ENCODE results near the gene GSG1L. TPM values are rescaled to one million over a fixed set of nuclear protein-coding genes. Genes with fewer than 3 reads are reported as not detected.

GSG1L gene
- total RNA-seq, 1 experiment from 2014 or later = not detected

DNA sequence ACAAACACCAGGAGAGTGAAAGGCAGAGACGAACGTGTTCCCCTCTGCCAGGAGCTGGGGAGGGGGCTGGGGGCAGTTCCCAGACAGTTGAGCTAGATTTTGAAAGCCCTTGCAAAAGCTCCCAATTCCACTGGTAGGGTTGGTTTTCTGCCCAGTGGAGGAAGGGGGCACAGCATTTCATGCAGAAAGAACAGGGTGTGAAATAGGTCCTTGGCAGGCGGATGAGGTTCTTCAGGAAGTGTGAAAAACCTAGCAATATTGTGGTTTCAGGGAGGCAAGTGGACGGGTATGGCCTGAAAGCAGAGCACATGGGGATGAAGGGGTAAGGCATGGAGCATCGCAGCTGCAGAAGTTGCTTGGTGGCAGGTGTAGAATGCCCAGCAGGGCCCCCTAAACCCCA, 265.3 kb downstream of the GSG1L start:
- intact Hi-C loops (cut with micrococcal nuclease; ENCODE audit: unreplicated experiment) = no loop called here
- CTCF ChIA-PET = no interaction called here
- no peak overlapping the region for H2AFZ ChIP-seq
- no peaks in the 10 kb centered on the region for H4K20me1 ChIP-seq (ENCODE audit: insufficient read depth)
- no peaks in the 10 kb centered on the region for H3K9me3 ChIP-seq (ENCODE audit: insufficient read depth, low read depth)
- no peak overlapping the region for H3K27ac ChIP-seq
- no peak overlapping the region for H3K4me3 ChIP-seq
- no peaks in the 10 kb centered on the region for H3K79me2 ChIP-seq (ENCODE audit: low read depth)
- POLR2A ChIA-PET (ENCODE audit: unreplicated experiment) = interaction anchor here (0.7 kb wide), 1 partner anchor 241 kb away, joined by 24 read pairs; no protein-coding TSS in a partner anchor
- H3K27me3 ChIP-seq (ENCODE audit: insufficient read depth, low read depth) = peaks cover 62% of the 10 kb centered on the region
- H3K4me2 ChIP-seq = no peak overlapping the region
- TF ChIP-seq EZH2 (IDR thresholded peaks at IDR 0.05; ENCODE audit: low read depth) = no peak
- TF ChIP-seq, protein P1, sequence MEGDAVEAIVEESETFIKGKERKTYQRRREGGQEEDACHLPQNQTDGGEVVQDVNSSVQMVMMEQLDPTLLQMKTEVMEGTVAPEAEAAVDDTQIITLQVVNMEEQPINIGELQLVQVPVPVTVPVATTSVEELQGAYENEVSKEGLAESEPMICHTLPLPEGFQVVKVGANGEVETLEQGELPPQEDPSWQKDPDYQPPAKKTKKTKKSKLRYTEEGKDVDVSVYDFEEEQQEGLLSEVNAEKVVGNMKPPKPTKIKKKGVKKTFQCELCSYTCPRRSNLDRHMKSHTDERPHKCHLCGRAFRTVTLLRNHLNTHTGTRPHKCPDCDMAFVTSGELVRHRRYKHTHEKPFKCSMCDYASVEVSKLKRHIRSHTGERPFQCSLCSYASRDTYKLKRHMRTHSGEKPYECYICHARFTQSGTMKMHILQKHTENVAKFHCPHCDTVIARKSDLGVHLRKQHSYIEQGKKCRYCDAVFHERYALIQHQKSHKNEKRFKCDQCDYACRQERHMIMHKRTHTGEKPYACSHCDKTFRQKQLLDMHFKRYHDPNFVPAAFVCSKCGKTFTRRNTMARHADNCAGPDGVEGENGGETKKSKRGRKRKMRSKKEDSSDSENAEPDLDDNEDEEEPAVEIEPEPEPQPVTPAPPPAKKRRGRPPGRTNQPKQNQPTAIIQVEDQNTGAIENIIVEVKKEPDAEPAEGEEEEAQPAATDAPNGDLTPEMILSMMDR (conservative IDR thresholded peaks at IDR 0.05) = no peak
- no peaks in the 10 kb centered on the region for H3F3A ChIP-seq (ENCODE audit: insufficient read depth, low read depth)
- H3K4me1 ChIP-seq (replicated peaks; ENCODE audit: insufficient read depth) = no peaks in the 10 kb centered on the region
- no peak for DNase-seq
- BruUV-seq (replicated peaks) = no TSS peak
- H3K9me2 ChIP-seq (ENCODE audit: insufficient read depth) = no peaks in the 10 kb centered on the region
- H3K36me3 ChIP-seq (ENCODE audit: low read depth) = no peaks in the 10 kb centered on the region

DNA sequence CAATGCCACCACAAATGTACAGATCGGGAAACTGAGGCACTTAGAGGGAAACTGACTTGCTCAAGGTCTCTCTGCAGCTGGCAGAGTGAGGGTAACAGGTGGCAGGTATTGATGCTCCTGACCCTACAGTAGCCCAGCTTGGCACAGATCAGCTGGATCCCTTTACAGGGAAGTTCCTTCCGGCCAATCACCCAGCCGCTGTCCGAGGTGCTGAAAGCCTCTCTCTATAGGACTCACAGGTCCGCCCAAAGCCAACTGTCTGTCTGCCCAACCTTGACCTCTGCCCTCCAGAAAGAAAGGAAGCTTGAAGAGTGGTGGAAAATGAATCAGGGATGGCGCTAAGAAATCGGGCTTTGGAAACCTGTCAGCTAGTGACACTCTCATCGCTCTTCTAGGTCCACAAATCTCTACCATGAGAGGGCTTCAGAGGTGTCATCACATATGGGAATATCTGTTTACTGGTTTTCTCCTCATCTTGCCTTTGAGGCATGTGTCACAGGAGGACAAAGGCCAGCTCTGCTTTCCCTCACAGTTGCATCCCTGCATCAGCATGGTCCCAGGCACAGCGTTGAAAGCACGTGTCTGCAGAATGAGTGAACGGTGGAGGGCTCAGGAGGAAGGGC, 267.4 kb downstream of the GSG1L start:
- peak in 1 of 2 experiments; percentile 58 for DNase-seq
- H3F3A ChIP-seq (ENCODE audit: insufficient read depth, low read depth) = no peaks in the 10 kb centered on the region
- ChIA-PET POLR2A (ENCODE audit: unreplicated experiment) (interaction anchor here (0.5 kb wide), 1 partner anchor 801 kb away, joined by 6 read pairs; the partner anchor contains the start of gene SULT1A2), CTCF (no interaction called here)
- no peak overlapping the region for H3K4me3 ChIP-seq
- H3K79me2 ChIP-seq (ENCODE audit: low read depth) = no peaks in the 10 kb centered on the region
- no peak overlapping the region for H3K4me2 ChIP-seq
- BruUV-seq (replicated peaks) = no TSS peak
- no peak overlapping the region for H2AFZ ChIP-seq
- no peaks in the 10 kb centered on the region for H3K9me2 ChIP-seq (ENCODE audit: insufficient read depth)
- H3K4me1 ChIP-seq (replicated peaks; ENCODE audit: insufficient read depth) = no peaks in the 10 kb centered on the region
- intact Hi-C loops (cut with micrococcal nuclease; ENCODE audit: unreplicated experiment) = no loop called here
- no peaks in the 10 kb centered on the region for H3K9me3 ChIP-seq (ENCODE audit: insufficient read depth, low read depth)
- H3K27ac ChIP-seq = no peak overlapping the region
- H3K36me3 ChIP-seq (ENCODE audit: low read depth) = no peaks in the 10 kb centered on the region
- H4K20me1 ChIP-seq (ENCODE audit: insufficient read depth) = no peaks in the 10 kb centered on the region
- TF ChIP-seq EZH2 (IDR thresholded peaks at IDR 0.05; ENCODE audit: low read depth) = no peak
- TF ChIP-seq, protein P1 (conservative IDR thresholded peaks at IDR 0.05) = no peak
- H3K27me3 ChIP-seq (ENCODE audit: insufficient read depth, low read depth) = peaks cover 41% of the 10 kb centered on the region

DNA sequence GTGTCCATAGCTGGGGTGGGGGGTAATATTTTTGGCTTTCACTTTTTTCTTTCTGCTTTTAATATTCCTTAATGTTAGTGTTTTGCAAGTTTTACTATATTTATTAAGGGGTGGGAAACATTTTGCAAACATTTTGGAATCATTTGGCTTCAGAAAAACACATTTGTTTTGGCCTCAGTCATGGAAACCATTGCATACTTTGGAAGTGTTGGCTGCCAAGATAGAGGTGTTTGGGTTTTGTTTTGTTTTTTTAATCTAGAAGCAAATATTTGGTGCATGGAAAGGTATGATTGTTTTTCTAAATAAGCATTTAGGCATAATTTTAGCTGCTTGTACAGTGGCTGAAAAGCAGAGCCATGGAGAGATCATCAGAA, 270.3 kb downstream of the GSG1L start:
- no peaks in the 10 kb centered on the region for H3K9me3 ChIP-seq (ENCODE audit: insufficient read depth, low read depth)
- POLR2A ChIA-PET (ENCODE audit: unreplicated experiment) = no interaction called here

More for the DNA sequence above, 270.3 kb downstream of the GSG1L start:
- H3F3A ChIP-seq (ENCODE audit: insufficient read depth, low read depth) = no peaks in the 10 kb centered on the region
- no peak overlapping the region for H3K4me2 ChIP-seq
- no TSS peak for BruUV-seq (replicated peaks)
- H3K9me2 ChIP-seq (ENCODE audit: insufficient read depth) = no peaks in the 10 kb centered on the region
- H3K4me3 ChIP-seq = no peak overlapping the region
- H2AFZ ChIP-seq = no peak overlapping the region
- no peak overlapping the region for H3K27ac ChIP-seq
- CTCF ChIA-PET = no interaction called here
- peaks cover 15% of the 10 kb centered on the region; the same call in 1 of the 2 replicates for H3K27me3 ChIP-seq (ENCODE audit: insufficient read depth, low read depth)
- H4K20me1 ChIP-seq (ENCODE audit: insufficient read depth) = no peaks in the 10 kb centered on the region
- H3K36me3 ChIP-seq (ENCODE audit: low read depth) = no peaks in the 10 kb centered on the region
- no peak for TF ChIP-seq EZH2 (IDR thresholded peaks at IDR 0.05; ENCODE audit: low read depth)
- TF ChIP-seq, protein P1 (conservative IDR thresholded peaks at IDR 0.05) = no peak
- H3K4me1 ChIP-seq (replicated peaks; ENCODE audit: insufficient read depth) = no peaks in the 10 kb centered on the region
- no peak for DNase-seq
- intact Hi-C loops (cut with micrococcal nuclease; ENCODE audit: unreplicated experiment) = no loop called here
- H3K79me2 ChIP-seq (ENCODE audit: low read depth) = no peaks in the 10 kb centered on the region

Data from PC-9 (cell line).